Activated T-helper 1 cell treated with Interleukin-2 at 50 U/mL for 16 hours (primary cell): ENCODE results near the gene SLC1A4.
"Not testable (repeated sequence)": the region's sequence is repeated elsewhere in the genome, so short reads cannot be mapped to it uniquely, and the experiment has no call there.

Experiments
- DNase-seq: peaks from one replicate; pipeline ENCODE4 v3.0.0-alpha.2; 2020; ENCODE audit warnings: low read depth

SLC1A4 gene

DNA sequence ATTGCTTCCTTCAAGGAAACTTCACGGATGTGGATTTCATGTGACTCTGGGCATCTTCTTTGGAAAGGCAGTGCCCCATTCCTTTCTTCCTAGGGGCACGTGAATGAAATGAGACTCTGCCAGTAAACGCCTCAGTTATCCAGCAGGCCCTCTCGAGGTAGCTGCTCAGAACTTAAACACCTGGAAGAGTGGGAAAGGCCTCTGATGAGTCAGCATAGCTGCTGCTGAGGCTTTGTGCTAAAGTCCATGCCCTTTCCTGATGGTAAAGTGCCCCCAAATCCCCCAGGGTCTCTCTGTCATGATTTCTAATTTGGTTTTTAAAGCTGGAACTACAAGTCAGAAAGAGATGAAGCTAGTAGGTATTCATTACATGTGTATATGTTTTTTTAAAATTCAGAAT, 3.8 kb downstream of the SLC1A4 start:
- no peak for DNase-seq

DNA sequence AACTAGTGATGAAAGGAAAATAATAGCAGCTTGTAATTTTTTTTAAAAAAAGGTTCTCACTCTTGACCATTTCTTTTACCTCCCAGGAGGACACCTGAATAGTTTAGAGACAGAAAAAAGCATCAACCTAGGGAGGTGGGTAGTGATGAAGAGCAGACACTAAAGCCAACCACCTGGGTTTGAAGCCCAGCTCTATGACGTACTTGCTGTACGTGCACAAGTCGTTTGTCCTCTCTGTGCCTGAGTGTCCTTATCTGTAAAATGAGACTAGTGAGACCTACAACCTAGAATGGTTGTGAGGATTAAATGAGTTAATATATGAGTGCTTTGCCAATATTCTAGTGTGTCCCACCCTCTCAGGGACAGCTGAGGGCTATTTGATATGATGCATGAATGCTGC, 5.8 kb downstream of the SLC1A4 start:
- DNase-seq, result no peak

DNA sequence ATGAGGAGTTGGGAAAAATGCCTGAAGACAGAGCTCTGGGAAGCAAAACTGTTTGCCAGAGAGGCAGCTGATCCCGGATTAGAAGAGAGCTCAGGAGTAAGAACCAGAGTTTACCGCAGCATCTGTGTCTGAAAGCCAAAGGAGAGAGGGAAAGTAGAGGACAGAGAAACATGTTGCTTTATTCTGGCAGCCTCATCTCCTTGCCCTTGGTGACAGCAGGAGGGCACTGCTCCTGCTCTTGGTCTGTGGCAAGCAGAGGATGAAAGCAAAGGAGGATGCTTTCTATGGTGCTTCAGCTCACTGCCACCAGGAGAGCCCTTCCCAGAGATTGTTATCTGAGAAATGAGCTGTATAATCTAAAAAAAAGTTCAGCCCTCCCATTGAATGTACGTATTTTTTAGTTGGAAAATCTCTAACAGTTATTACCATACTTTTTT, 7.7 kb downstream of the SLC1A4 start:
- no peak for DNase-seq

GRCh38 chr2:64998658-64999061, 9.5 kb downstream of the SLC1A4 start:
- DNase-seq, result no peak

GRCh38 chr2:64999754-65000153, 10.6 kb downstream of the SLC1A4 start:
- no peak for DNase-seq

DNA sequence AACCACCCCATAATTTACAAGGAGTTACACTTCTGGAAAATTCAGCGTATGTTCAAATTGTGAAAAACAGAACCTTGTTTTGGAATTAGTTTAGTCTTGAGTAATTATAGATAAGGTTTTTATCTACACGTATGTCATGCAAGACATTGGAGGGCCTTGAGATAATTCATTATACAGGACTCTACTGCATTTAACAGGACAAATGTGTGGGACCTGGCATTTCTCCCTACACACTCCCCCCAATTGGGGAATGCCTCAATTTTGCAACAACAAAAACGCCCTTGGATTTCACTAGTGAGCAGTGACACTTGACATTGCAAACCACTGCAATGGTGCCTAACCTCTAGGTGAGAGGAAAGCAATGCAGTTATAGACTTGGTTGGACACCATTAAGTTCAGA, 11.4 kb downstream of the SLC1A4 start:
- DNase-seq, result no peak

DNA sequence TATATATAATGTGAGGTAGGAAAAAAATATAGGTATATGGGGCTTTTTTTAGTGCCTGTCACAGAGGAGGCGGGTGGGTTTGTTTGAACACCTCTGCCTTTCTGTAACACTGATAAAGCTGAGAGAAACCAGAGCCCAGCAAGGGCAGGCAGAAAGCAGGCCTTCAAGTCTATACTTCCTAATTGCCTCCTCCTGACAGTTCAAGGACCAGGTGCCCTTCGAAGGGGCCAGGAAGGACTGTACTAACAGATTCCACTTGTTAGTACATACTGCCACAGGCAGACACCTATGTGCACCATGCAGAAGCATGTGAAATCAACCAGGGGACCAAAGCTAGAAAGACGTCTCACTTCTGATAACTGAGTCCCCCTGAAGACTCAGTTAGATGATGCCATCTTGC, 13.8 kb downstream of the SLC1A4 start:
- no peak for DNase-seq

DNA sequence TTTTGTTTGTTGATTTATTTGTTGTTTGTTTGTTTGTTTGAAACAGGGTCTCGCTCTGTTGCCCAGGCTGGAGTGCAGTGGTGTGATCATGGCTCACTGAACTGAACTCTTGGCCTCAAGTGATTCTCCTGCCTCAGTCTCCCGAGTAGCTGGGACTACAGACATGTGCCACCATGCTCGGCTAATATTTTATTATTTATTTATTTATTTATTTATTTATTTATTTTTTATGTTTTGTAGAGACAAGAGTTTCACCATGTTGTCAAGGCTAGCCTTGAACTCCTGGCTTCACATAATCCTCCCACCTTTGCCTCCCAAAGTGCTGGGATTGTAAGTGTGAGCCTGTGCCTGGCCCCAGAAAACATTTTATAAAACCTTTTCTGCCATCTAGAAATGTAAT, 15.0 kb downstream of the SLC1A4 start:
- DNase-seq, result not testable (repeated sequence)

- DNase-seq, result no peak
Measured at GRCh38 chr2:65013776-65014175, 24.6 kb downstream of the SLC1A4 start.

- no peak for DNase-seq
Measured at GRCh38 chr2:65015731-65016130, 26.5 kb downstream of the SLC1A4 start.

- no peak for DNase-seq
Measured at GRCh38 chr2:65016789-65017188, 27.6 kb downstream of the SLC1A4 start.

- DNase-seq, result no peak
Measured at GRCh38 chr2:65017335-65017734, 28.1 kb downstream of the SLC1A4 start.

- no peak for DNase-seq
Measured at GRCh38 chr2:65018141-65018582, 29.0 kb downstream of the SLC1A4 start.

DNA sequence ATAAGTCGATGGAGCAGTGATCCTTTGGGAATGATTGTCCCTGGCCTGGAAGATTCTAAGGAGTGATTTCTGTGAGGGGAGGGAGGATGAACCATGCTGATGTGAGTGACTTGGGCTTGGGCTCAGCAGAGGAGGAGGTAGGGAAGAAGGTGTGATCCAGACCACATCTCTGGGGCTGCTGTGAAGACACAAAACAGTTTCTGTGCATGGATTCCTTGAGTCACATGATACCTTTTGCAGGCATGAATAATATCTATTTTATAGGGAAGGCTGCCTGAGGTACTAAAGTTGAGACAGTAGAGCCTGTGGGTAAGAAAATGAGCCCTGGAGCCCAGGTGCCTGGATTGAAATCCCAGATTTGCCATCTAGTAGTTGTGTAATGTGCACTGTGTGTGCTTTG, 29.8 kb downstream of the SLC1A4 start:
- DNase-seq, result no peak

GRCh38 chr2:65019675-65020195, 30.5 kb downstream of the SLC1A4 start:
- DNase-seq, result no peak

- DNase-seq, result not testable (repeated sequence)
Measured at GRCh38 chr2:65020251-65020650, 31.1 kb downstream of the SLC1A4 start.

DNA sequence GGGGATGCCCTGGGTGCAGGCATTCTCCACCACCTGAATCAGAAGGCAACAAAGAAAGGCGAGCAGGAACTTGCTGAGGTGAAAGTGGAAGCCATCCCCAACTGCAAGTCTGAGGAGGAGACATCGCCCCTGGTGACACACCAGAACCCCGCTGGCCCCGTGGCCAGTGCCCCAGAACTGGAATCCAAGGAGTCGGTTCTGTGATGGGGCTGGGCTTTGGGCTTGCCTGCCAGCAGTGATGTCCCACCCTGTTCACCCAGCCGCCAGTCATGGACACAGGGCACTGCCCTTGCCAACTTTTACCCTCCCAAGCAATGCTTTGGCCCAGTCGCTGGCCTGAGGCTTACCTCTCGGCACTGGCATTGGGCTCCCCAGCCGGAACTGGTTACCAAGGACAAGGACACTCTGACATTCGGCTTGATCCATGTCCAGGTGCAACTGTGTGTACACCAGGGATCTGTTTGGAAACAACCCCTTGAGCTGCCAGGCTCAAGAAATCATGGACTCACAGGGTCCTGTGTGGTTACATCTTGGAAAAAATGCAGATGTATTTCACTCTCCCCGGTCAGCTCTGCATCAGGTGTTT, 31.8 kb downstream of the SLC1A4 start:
- DNase-seq, result no peak

DNA sequence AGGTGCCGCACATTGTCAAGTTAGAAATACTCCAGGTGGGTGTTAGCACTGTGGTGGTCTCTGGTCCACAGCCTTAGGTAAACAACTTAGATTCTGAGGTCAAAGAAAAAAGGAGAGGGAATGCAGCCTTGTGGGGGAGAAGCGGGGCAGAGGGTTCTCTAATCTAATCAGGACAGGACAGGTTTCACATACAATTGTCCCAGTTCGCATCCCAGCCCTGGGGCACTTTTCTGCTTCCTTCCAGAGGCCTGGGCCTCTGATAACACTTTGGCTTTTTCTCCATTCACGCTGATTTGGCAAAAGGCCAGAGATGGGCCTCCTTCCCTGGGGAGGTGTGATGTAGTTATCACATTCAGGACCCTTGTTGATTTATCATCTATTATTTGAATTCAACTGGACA, 32.5 kb downstream of the SLC1A4 start:
- DNase-seq, result no peak

- no peak for DNase-seq
Measured at GRCh38 chr2:65022189-65022588, 33.0 kb downstream of the SLC1A4 start.

DNA sequence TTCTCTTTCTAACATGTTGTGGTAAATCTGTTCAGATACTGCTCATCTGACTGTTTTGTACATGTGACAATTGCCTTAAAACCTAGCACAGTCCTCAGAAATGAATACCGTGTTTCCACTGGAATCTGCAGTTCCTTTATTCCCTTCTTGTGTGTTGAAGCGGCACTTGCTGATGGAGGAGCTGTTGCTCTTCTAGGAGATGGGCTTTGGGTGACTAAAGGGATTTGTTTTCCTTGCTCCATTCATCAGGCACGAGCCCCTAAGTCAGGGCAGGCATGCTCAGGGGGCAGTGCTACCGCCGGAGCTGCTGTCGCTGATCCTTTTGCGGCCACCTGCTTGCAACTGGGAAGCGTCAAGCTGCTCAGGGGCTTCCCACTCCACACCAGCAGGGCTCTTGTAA, 34.5 kb downstream of the SLC1A4 start:
- DNase-seq, result no peak

DNA sequence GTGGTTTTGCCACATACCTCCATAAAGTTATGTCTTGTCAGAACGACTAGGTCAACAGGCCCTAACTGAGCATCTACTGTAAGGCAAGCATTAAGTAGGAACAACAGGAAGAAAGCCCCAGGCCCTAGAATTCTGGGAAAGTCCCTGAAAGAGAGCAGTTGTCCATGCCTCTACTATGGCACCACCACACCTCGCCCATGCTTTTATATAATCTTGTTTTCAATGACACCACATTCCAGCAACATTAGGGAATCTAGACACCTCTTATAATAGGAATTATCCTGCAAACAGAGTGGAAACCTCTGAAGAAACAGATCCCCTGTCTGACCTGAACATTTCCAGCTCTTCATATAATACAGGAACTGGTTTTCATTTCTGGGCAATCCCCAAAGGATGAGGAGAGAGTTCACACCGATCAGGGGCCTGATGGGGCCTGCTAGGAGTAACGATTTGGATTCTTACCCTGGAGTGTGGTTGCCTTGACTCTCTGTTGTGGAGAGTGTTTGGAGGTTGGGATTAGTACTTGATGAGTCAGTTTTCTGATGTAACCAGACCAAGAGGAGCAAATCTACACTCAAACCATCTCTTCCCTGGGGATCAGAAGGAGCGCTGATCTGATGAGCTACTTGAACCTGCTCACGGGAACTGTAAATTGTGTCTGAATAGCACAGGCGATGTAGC, 35.1 kb downstream of the SLC1A4 start:
- no peak for DNase-seq

- DNase-seq, result no peak
Measured at GRCh38 chr2:65025453-65026123, 36.4 kb downstream of the SLC1A4 start.

GRCh38 chr2:65026154-65026553, 37.0 kb downstream of the SLC1A4 start:
- no peak for DNase-seq
